NCI-H82 treated with DMSO at 0.1 percent for 48 hours (cell line): ENCODE data around the gene CISD1.
A peak's percentile ranks its signal among the peaks of the same experiment; 100 is the strongest.
"Not testable (repeated sequence)": the region's sequence is repeated elsewhere in the genome, so short reads cannot be mapped to it uniquely, and the experiment has no call there.

Experiments used
- DNase-seq: peaks from one replicate; lab custom pipeline; 2025; ENCODE audit not compliant: unreplicated experiment; lab: John Stamatoyannopoulos, UW

Gene CISD1

GRCh38 chr10:58268946-58269781, at the start of gene CISD1:
Gene CISD1, plus strand, starts transcription at chr10:58269162. Its CDS starts 112 bp downstream, at chr10:58269274.
- peak; percentile 95 for DNase-seq

GRCh38 chr10:58219875-58220274, 49.1 kb upstream of the CISD1 start:
- DNase-seq, result no peak

GRCh38 chr10:58220769-58221451, 48.1 kb upstream of the CISD1 start:
- DNase-seq, result no peak

GRCh38 chr10:58225654-58226053, 43.3 kb upstream of the CISD1 start:
- no peak for DNase-seq

GRCh38 chr10:58229856-58230255, 39.1 kb upstream of the CISD1 start:
- not testable (repeated sequence) for DNase-seq

- DNase-seq, result no peak
Observed at GRCh38 chr10:58237014-58237834, 31.7 kb upstream of the CISD1 start.

GRCh38 chr10:58239561-58240169, 29.3 kb upstream of the CISD1 start:
- DNase-seq, result no peak

GRCh38 chr10:58240531-58240930, 28.4 kb upstream of the CISD1 start:
- DNase-seq, result no peak

- DNase-seq, result no peak
Observed at GRCh38 chr10:58241346-58241745, 27.6 kb upstream of the CISD1 start.

GRCh38 chr10:58243269-58243668, 25.7 kb upstream of the CISD1 start:
- no peak for DNase-seq

GRCh38 chr10:58243801-58244200, 25.2 kb upstream of the CISD1 start:
- DNase-seq, result not testable (repeated sequence)

- not testable (repeated sequence) for DNase-seq
Observed at GRCh38 chr10:58244242-58244641, 24.7 kb upstream of the CISD1 start.

- DNase-seq, result not testable (repeated sequence)
Observed at GRCh38 chr10:58244666-58245065, 24.3 kb upstream of the CISD1 start.

- DNase-seq, result no peak
Observed at GRCh38 chr10:58253184-58253583, 15.8 kb upstream of the CISD1 start.

- no peak for DNase-seq
Observed at GRCh38 chr10:58254644-58255043, 14.3 kb upstream of the CISD1 start.

- DNase-seq, result not testable (repeated sequence)
Observed at GRCh38 chr10:58256013-58256780, 12.8 kb upstream of the CISD1 start.

GRCh38 chr10:58258977-58259692, 9.8 kb upstream of the CISD1 start:
- no peak for DNase-seq

- DNase-seq, result no peak
Observed at GRCh38 chr10:58260334-58260733, 8.6 kb upstream of the CISD1 start.

- no peak for DNase-seq
Observed at GRCh38 chr10:58262766-58263165, 6.2 kb upstream of the CISD1 start.

- DNase-seq, result no peak
Observed at GRCh38 chr10:58264780-58265179, 4.2 kb upstream of the CISD1 start.
